Tibial nerve (tissue), 4 donors: ENCODE results near the gene GGTLC2. TPM values are rescaled to one million over a fixed set of nuclear protein-coding genes. Genes with fewer than 3 reads are reported as not detected.

Experiments
- DNase-seq, 2 donors: peaks; one replicate each; pipeline ENCODE4 v3.0.0-alpha.2; 2019; ENCODE audit warnings: low spot score in 2 of 2
- H3K27ac ChIP-seq, 4 donors: fragments of 200-600 bp; sonication (generic) in 3 of 4; one replicate each; pipeline ENCODE4 v1.5.1; 2017 to 2019; ENCODE audit warnings: mild to moderate bottlenecking in 1 of 4
- H3K27me3 ChIP-seq, 2 donors: fragments of 200-600 bp; sonication (generic) in 1 of 2; one replicate each; pipeline versions ENCODE4 v1.5.1 to v1.6.0; 2017 to 2019
- H3K36me3 ChIP-seq, 3 donors: fragments of 200-600 bp; sonication (generic); one replicate each; pipeline ENCODE4 v1.5.1; 2018 to 2019
- H3K4me1 ChIP-seq, 4 donors: fragments of 200-600 bp; sonication (generic) in 3 of 4; one replicate each; pipeline ENCODE4 v1.5.1; 2017 to 2019
- H3K4me3 ChIP-seq, 4 donors: fragments of 200-600 bp; sonication (generic) in 3 of 4; one replicate each; pipeline ENCODE4 v1.5.1; 2017 to 2019; ENCODE audit warnings: mild to moderate bottlenecking in 1 of 4, moderate library complexity in 1 of 4
- H3K9me3 ChIP-seq, 4 donors: fragments of 200-600 bp; sonication (generic) in 3 of 4; one replicate each; pipeline ENCODE4 v1.5.1; 2017 to 2019
- EP300 ChIP-seq, 2 donors: sonication (generic); formaldehyde crosslinking; IDR thresholded peaks; one replicate each; pipeline ENCODE4 v1.6.1; 2017; ENCODE audit warnings: antibody characterized with exemption in 2 of 2, mild to moderate bottlenecking in 1 of 2
- POLR2A ChIP-seq, 2 donors: fragments of 450-650 bp; IDR thresholded peaks; one replicate each; pipeline ENCODE4 v1.6.1; 2017; ENCODE audit warnings: antibody characterized with exemption in 2 of 2, mild to moderate bottlenecking in 2 of 2, moderate library complexity in 2 of 2
- WGBS, 2 donors: methylation state at CpG; one replicate each; pipeline ENCODE4 v1.1.5; 2018; 5-methylcytosine and 5-hydroxymethylcytosine counted together
- small RNA-seq: library from RNA; depleted of rRNA; stranded (forward); fragments of <200 nt; gene quantifications from one replicate; pipeline ENCODE3, GENCODE V24; 2016
- total RNA-seq, 4 donors: library from RNA; depleted of rRNA; stranded (reverse); fragments of >200 nt; gene quantifications; one replicate each; pipeline ENCODE4 v1.1.0, GENCODE V29; 2016
- TF ChIP-seq, protein P1 (sequence below), 5 experiments: fragments of 200-600 bp in 3 of 5; fragments of 450-650 bp in 2 of 5; sonication (generic) in 3 of 5; IDR thresholded peaks; one replicate each; pipeline ENCODE4 v1.5.1; 2016 to 2019; ENCODE audit warnings: antibody characterized with exemption in 5 of 5, mild to moderate bottlenecking in 3 of 5, moderate library complexity in 2 of 5

The GGTLC2 gene
- total RNA-seq, 4 donors from 2014 or later, result not detected

DNA sequence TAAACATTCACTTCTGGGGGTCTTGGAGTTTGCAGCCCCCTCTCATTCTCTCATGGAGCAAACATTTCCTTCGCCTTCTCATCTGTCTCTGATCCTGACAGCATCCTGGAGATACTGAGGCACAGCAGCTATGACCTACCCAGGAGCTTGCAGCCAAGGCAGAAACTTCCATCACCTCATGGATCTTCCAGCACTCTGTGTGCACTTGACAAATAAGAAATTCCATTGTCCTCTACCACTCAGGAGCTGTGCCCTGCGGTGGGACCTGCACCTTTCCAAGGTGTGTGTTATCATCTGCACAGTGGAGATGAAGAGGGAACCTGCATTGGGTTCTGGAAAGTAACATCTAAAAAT is 49.1 kb downstream of the GGTLC2 start:
- no peaks in the 10 kb centered on the region for H3K27me3 ChIP-seq
- no peaks in the 10 kb centered on the region for H3K36me3 ChIP-seq
- no peaks in the 10 kb centered on the region for H3K9me3 ChIP-seq
- no peak overlapping the region for H3K27ac ChIP-seq
- DNase-seq, result no peak
- TF ChIP-seq, protein P1, sequence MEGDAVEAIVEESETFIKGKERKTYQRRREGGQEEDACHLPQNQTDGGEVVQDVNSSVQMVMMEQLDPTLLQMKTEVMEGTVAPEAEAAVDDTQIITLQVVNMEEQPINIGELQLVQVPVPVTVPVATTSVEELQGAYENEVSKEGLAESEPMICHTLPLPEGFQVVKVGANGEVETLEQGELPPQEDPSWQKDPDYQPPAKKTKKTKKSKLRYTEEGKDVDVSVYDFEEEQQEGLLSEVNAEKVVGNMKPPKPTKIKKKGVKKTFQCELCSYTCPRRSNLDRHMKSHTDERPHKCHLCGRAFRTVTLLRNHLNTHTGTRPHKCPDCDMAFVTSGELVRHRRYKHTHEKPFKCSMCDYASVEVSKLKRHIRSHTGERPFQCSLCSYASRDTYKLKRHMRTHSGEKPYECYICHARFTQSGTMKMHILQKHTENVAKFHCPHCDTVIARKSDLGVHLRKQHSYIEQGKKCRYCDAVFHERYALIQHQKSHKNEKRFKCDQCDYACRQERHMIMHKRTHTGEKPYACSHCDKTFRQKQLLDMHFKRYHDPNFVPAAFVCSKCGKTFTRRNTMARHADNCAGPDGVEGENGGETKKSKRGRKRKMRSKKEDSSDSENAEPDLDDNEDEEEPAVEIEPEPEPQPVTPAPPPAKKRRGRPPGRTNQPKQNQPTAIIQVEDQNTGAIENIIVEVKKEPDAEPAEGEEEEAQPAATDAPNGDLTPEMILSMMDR (IDR thresholded peaks at IDR 0.05), result no peak
- TF ChIP-seq EP300 (IDR thresholded peaks at IDR 0.05), result no peak
- TF ChIP-seq POLR2A (IDR thresholded peaks at IDR 0.05), result no peak
- 62 to 91% methylated on average over 2 of the region's 2 CpGs for WGBS, 2 donors
- H3K4me3 ChIP-seq, result no peak overlapping the region
- no peaks in the 10 kb centered on the region for H3K4me1 ChIP-seq

DNA sequence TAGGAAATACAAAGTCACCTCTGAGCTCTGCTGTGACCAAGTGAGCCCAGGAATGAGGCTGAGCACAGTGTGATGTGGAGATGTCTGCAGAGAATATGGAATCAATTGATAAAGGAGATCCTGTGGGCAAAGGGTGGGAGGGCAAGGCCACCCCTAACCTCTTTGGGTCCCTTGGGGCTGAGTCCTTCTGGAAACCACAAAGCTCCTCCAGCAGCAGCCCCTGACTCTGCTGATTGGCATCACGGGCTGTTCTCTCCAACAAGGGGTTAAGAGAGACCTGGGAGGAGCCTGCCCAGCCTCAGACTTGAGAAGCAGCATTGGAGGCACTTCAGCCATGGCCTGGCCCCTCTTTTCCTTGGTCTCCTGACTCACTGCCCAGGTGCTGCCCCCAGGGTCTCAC is 49.7 kb downstream of the GGTLC2 start:
- 50 to 80% methylated on average over 1 of the region's 1 CpG for WGBS, 2 donors
- Histone ChIP-seq H3K27me3 (no peaks in the 10 kb centered on the region), H3K4me3 (no peak overlapping the region), H3K36me3 (no peaks in the 10 kb centered on the region), H3K27ac (no peak overlapping the region), H3K9me3 (no peaks in the 10 kb centered on the region), H3K4me1 (no peaks in the 10 kb centered on the region)
- no peak for TF ChIP-seq EP300 (IDR thresholded peaks at IDR 0.05)
- TF ChIP-seq, protein P1 (IDR thresholded peaks at IDR 0.05), result no peak
- no peak for DNase-seq

DNA sequence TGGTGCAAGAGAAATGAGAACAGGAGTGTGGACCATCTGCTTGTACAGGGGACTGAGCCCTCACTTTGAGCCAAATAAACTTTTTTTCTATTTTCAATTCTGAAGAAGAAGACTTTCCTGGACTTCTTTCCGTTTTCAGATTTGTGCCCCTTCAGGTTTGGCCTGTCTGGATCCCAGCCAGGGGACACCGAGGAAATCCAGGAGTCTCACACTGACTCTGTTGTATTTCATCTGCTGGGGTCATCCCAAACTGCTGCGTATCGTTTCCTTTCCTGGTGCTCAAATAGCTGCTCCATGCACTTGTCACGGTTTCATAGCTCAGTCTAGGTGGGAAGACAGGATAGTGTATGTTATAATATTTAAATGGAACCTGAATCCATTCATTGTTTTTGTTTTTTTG is 51.7 kb downstream of the GGTLC2 start:
- Histone ChIP-seq H3K4me1 (no peaks in the 10 kb centered on the region), H3K27me3 (no peaks in the 10 kb centered on the region), H3K9me3 (no peaks in the 10 kb centered on the region), H3K27ac (no peak overlapping the region), H3K36me3 (no peaks in the 10 kb centered on the region), H3K4me3 (no peak overlapping the region)
- DNase-seq, result no peak
- 68 to 73% methylated on average over 5 of the region's 5 CpGs for WGBS, 2 donors
- TF ChIP-seq, protein P1 (IDR thresholded peaks at IDR 0.05), result no peak
- TF ChIP-seq EP300 (IDR thresholded peaks at IDR 0.05), result no peak
- no peak for TF ChIP-seq POLR2A (IDR thresholded peaks at IDR 0.05)

Small RNAs within 50 kb of the gene (small RNA-seq; reads per million reads assigned to genes)
- gene AC244250.2 (not detected), gene IGLV3-29 (not detected), gene IGLVVI-25-1 (not detected)

Other genes starting within 250 kb of the GGTLC2 start
- under 1 TPM in 3 of 4 donors, not detected in 1; under 0.01 to 0.44 (median 0.30) TPM for gene ZNF280B, start 135.9 kb upstream of the GGTLC2 start, total RNA-seq
- under 1 TPM in 2 of 4 donors, not detected in 2; 0.21 to 0.59 TPM for gene ZNF280A, start 124.3 kb upstream of the GGTLC2 start, total RNA-seq
- not detected for gene PRAME, start 85.3 kb upstream of the GGTLC2 start, total RNA-seq
- 1 to 10 TPM in 2 of 4 donors, under 1 TPM in 1, not detected in 1; 0.66 to 2.7 (median 2.1) TPM for gene IGLL5, start 243.2 kb downstream of the GGTLC2 start, total RNA-seq